Endodermal cell (in vitro differentiated cells): ENCODE measurements around the gene SDHA. TPM values are rescaled to one million over a fixed set of nuclear protein-coding genes. Genes with fewer than 3 reads are reported as not detected.

Experiments
- DNase-seq: peaks from one replicate; pipeline ENCODE4 v3.0.0-alpha.2; 2017
- H3K27ac ChIP-seq: 2 replicates; pipeline ENCODE4 v1.5.1; 2013; ENCODE audit warnings: mild to moderate bottlenecking, low read depth, low read length, moderate library complexity
- H3K27me3 ChIP-seq: 2 replicates; pipeline ENCODE4 v1.6.1; 2013; ENCODE audit warnings: mild to moderate bottlenecking, low read length, moderate library complexity; ENCODE audit not compliant: insufficient read depth, control insufficient read depth, poor library complexity, severe bottlenecking
- H3K36me3 ChIP-seq: 2 replicates; pipeline ENCODE4 v1.7.0; 2013; ENCODE audit warnings: mild to moderate bottlenecking, low read length, moderate library complexity; ENCODE audit not compliant: control insufficient read depth, insufficient read depth
- H3K4me1 ChIP-seq: one replicate; pipeline ENCODE4 v1.7.0; 2013; ENCODE audit warnings: low read length; ENCODE audit not compliant: control insufficient read depth, insufficient read depth
- H3K4me3 ChIP-seq: 2 replicates; pipeline ENCODE4 v1.5.1; 2013; ENCODE audit warnings: mild to moderate bottlenecking, low read length, moderate library complexity
- H3K9ac ChIP-seq: 2 replicates; pipeline ENCODE4 v1.6.1; 2013; ENCODE audit warnings: mild to moderate bottlenecking, low read length, moderate library complexity; ENCODE audit not compliant: poor library complexity, severe bottlenecking; ENCODE audit errors: extremely low read depth
- H3K9me3 ChIP-seq: 2 replicates; pipeline ENCODE4 v1.6.1; 2013; ENCODE audit warnings: mild to moderate bottlenecking, low read length, moderate library complexity; ENCODE audit not compliant: control insufficient read depth
- H3K27ac Mint-ChIP-seq: 2 replicates; pipeline ENCODE4 v1.8.0; 2020; ENCODE audit warnings: mixed read lengths
- H3K27me3 Mint-ChIP-seq: 2 replicates; pipeline ENCODE4 v1.8.0; 2021; ENCODE audit warnings: mild to moderate bottlenecking, mixed read lengths; ENCODE audit not compliant: insufficient read depth
- H3K36me3 Mint-ChIP-seq: 2 replicates; pipeline ENCODE4 v1.8.0; 2020; ENCODE audit warnings: low read depth, mixed read lengths
- H3K4me1 Mint-ChIP-seq: 2 replicates; pipeline ENCODE4 v1.8.0; 2020; ENCODE audit warnings: mixed read lengths
- H3K4me3 Mint-ChIP-seq: 2 replicates; pipeline ENCODE4 v1.8.0; 2020; ENCODE audit warnings: mild to moderate bottlenecking, moderate library complexity, mixed read lengths
- H3K9me3 Mint-ChIP-seq: 2 replicates; pipeline ENCODE4 v1.8.0; 2020; ENCODE audit warnings: mild to moderate bottlenecking, mixed read lengths
- CTCF ChIP-seq: fragments of 200-600 bp; sonication (generic); conservative IDR thresholded peaks from 2 replicates; pipeline ENCODE4 v1.5.0; 2021; ENCODE audit warnings: antibody characterized with exemption, mild to moderate bottlenecking
- WGBS, 2 experiments: methylation state at CpG; one replicate each; pipeline versions ENCODE4 v1.1.5 to v1.1.7; 2013; ENCODE audit warnings: missing lambda C conversion rate in 2 of 2, mixed read lengths in 1 of 2; ENCODE audit not compliant: insufficient coverage in 1 of 2, insufficient read length in 1 of 2; 5-methylcytosine and 5-hydroxymethylcytosine counted together
- total RNA-seq, 2 donors: library from RNA; stranded (reverse); fragmentation: NEBNext Ultra II Directional in 1 of 2; extraction: Animal tissue kit (Norgen Biotek cat#: 25700) in 1 of 2; gene quantifications; 2 replicates in 1 of 2; 3 replicates in 1 of 2; pipeline ENCODE4 v1.2.1, GENCODE V29; 2021

SDHA gene
- total RNA-seq, 2 donors from 2014 or later = 61.6 to 73.1 TPM

GRCh38 chr5:191036-191948 is 26.8 kb upstream of the SDHA start, which contains the start of gene LRRC14B:
TSS of gene LRRC14B (plus strand) at chr5:191495. CDS start at chr5:191539, 44 bp downstream.
- Mint-ChIP-seq H3K4me1 (peaks cover 7% of the 10 kb centered on the region), H3K36me3 (no peaks in the 10 kb centered on the region), H3K9me3 (no peaks in the 10 kb centered on the region), H3K27ac (no peak within 1 kb of the TSS), H3K27me3 (peaks cover 4% of the 10 kb centered on the region), H3K4me3 (no peak within 1 kb of the TSS)
- no peaks in the 10 kb centered on the region for H3K9me3 ChIP-seq
- no peak for DNase-seq
- 91% methylated on average over 41 to 56 of the region's 56 CpGs for WGBS, 2 experiments
- TF ChIP-seq CTCF = no peak
- H3K27me3 ChIP-seq = no peaks in the 10 kb centered on the region
- H3K36me3 ChIP-seq = no peaks in the 10 kb centered on the region
- no peaks in the 10 kb centered on the region for H3K4me1 ChIP-seq
- H3K9ac ChIP-seq = no peak within 1 kb of the TSS
- no peak within 1 kb of the TSS for H3K4me3 ChIP-seq
- no peak within 1 kb of the TSS for H3K27ac ChIP-seq

DNA sequence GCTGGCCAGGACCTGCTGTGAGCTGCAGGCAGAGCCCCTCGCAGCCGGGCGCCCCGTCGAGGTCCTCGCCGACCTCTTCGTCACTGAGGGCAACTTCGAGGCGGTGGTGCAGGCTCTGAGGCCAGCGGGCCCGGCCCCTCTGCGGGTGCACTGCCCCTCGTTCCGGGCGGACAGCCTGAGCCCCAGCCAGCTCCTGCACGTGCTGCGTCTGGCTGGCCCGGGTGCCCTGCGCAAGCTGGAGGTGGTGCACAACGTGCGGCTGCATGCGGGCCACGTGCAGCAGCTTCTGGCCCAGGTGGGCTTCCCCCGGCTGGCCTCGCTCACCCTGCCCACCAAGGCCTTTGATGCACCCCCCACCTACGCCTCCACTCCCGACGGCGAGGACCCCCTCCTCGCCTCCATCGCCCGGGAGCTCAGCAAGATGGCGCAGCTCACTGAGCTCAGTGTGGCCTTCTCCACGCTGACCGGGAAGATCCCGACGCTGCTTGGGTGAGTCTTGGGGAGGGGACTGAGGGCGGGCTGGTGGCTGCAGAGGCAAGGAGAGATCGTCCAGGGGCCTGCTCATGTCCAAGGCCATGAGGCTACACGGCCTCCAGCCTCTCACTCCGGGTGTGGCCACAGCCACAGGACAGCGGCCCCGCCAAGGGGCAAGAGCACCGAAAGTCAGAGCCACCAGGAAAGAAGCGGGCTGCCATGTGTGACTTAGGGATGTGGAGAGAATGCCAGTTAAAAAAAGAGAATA is 26.0 kb upstream of the SDHA start:
- H3K4me1 ChIP-seq = no peaks in the 10 kb centered on the region
- WGBS, 2 experiments = 94 to 96% methylated on average over 30 to 46 of the region's 46 CpGs
- Mint-ChIP-seq H3K27ac (no peak overlapping the region), H3K27me3 (peaks cover 4% of the 10 kb centered on the region), H3K4me1 (peaks cover 7% of the 10 kb centered on the region), H3K4me3 (no peak overlapping the region), H3K9me3 (no peaks in the 10 kb centered on the region), H3K36me3 (no peaks in the 10 kb centered on the region)
- no peak overlapping the region for H3K4me3 ChIP-seq
- no peak for TF ChIP-seq CTCF
- H3K27ac ChIP-seq = no peak overlapping the region
- no peak for DNase-seq
- no peaks in the 10 kb centered on the region for H3K27me3 ChIP-seq
- H3K9ac ChIP-seq = no peak overlapping the region
- H3K36me3 ChIP-seq = no peaks in the 10 kb centered on the region
- no peaks in the 10 kb centered on the region for H3K9me3 ChIP-seq

DNA sequence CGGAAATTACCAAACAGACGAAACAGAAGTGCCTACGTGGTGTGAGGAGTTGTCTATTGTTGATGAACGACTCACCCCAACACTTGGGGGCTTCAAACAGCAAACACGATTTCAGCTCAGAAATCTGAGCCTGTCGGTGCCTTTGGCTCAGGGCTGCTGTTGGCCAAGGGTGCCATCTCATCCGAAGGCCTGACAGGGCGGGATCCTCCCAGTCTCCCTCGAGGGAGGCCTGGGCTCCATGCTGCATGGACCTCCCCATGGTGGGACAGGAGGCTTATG is 25.5 kb upstream of the SDHA start:
- H3K27me3 Mint-ChIP-seq = peaks cover 4% of the 10 kb centered on the region
- no peak for TF ChIP-seq CTCF
- 91% methylated on average over 8 to 9 of the region's 9 CpGs for WGBS, 2 experiments
- H3K9me3 Mint-ChIP-seq = no peaks in the 10 kb centered on the region
- H3K4me1 Mint-ChIP-seq = peaks cover 7% of the 10 kb centered on the region
- no peaks in the 10 kb centered on the region for H3K4me1 ChIP-seq
- no peak overlapping the region for H3K9ac ChIP-seq
- no peaks in the 10 kb centered on the region for H3K9me3 ChIP-seq
- no peak overlapping the region for H3K27ac ChIP-seq
- H3K4me3 ChIP-seq = no peak overlapping the region
- no peak overlapping the region for H3K4me3 Mint-ChIP-seq
- H3K36me3 ChIP-seq = no peaks in the 10 kb centered on the region
- no peak overlapping the region for H3K27ac Mint-ChIP-seq
- DNase-seq = no peak
- H3K27me3 ChIP-seq = no peaks in the 10 kb centered on the region
- H3K36me3 Mint-ChIP-seq = no peaks in the 10 kb centered on the region
